Duodenal mucosa (tissue), 2 donors: Measurements from ENCODE around the gene CDH13.

Experiments used
- H3K27ac ChIP-seq: one replicate; pipeline ENCODE4 v1.7.0; 2013; ENCODE audit warnings: low read depth, low read length
- H3K27me3 ChIP-seq, 2 donors: one replicate each; pipeline ENCODE4 v1.7.0; 2013; ENCODE audit warnings: low read length in 2 of 2, control low read depth in 1 of 2; ENCODE audit not compliant: insufficient read depth in 2 of 2, control insufficient read depth in 1 of 2
- H3K36me3 ChIP-seq, 2 donors: one replicate each; pipeline ENCODE4 v1.7.0; 2013; ENCODE audit warnings: low read length in 2 of 2, control low read depth in 1 of 2; ENCODE audit not compliant: insufficient read depth in 2 of 2, control insufficient read depth in 1 of 2
- H3K4me1 ChIP-seq, 2 donors: one replicate each; pipeline ENCODE4 v1.7.0; 2013; ENCODE audit warnings: low read length in 2 of 2, control low read depth in 1 of 2; ENCODE audit not compliant: insufficient read depth in 2 of 2, control insufficient read depth in 1 of 2
- H3K4me3 ChIP-seq, 2 donors: one replicate each; pipeline ENCODE4 v1.7.0; 2013; ENCODE audit warnings: low read length in 2 of 2, low read depth in 1 of 2
- H3K9ac ChIP-seq, 2 donors: one replicate each; pipeline ENCODE4 v1.7.0; 2013; ENCODE audit warnings: low read length in 2 of 2, low read depth in 1 of 2
- H3K9me3 ChIP-seq, 2 donors: one replicate each; pipeline ENCODE4 v1.7.0; 2013; ENCODE audit warnings: low read length in 2 of 2, control low read depth in 1 of 2; ENCODE audit not compliant: control insufficient read depth in 1 of 2

CDH13 gene

DNA sequence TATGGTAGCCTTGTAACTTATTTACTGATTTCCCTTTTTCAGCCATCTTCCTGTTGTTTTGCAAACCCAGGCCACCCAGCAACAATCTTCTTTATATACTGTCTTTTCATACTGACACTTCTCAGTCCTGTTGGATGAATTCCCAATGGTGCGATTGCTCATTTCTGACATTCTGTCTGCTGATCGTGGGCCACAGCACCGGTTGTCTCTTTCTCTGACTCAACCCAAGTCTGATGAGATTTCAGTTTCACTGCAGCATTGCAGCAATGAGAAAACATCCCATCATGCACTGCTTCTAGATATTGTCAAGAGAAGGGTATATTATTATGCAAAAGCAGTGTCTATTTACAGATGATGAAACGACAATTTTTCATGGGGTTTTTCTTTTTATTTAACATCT, 831.8 kb downstream of the CDH13 start:
- Histone ChIP-seq H3K9ac (no peak overlapping the region), H3K4me3 (no peak overlapping the region), H3K9me3 (no peaks in the 10 kb centered on the region), H3K27me3 (no peaks in the 10 kb centered on the region), H3K27ac (no peak overlapping the region), H3K4me1 (no peaks in the 10 kb centered on the region), H3K36me3 (no peaks in the 10 kb centered on the region)

DNA sequence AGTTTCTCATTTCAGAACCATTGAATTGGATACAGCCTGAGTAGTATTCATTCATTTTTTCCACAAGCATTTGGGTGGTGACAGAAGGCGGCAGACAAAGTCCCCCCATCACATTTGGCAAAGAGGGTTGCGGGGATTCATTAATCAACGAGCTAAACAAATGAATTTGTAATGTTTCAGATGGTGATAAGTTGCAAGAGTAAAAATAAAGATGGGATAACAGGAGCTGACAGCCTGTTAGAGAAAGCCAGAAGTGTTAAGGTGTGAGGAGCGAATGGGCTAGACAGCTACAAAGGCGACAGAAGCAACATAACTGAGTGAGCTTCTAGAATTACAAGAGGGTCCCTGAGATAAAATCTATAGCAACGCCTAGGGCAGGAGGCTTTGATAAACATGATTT, 838.2 kb downstream of the CDH13 start:
- H3K4me1 ChIP-seq, result no peaks in the 10 kb centered on the region
- H3K27me3 ChIP-seq, result no peaks in the 10 kb centered on the region
- no peak overlapping the region for H3K4me3 ChIP-seq
- H3K9ac ChIP-seq, result no peak overlapping the region
- H3K36me3 ChIP-seq, result no peaks in the 10 kb centered on the region
- no peak overlapping the region for H3K27ac ChIP-seq
- no peaks in the 10 kb centered on the region for H3K9me3 ChIP-seq

GRCh38 chr16:83470416-83470815, 843.6 kb downstream of the CDH13 start:
- Histone ChIP-seq H3K36me3 (no peaks in the 10 kb centered on the region), H3K4me3 (no peak overlapping the region), H3K9ac (no peak overlapping the region), H3K27ac (no peak overlapping the region), H3K4me1 (no peaks in the 10 kb centered on the region), H3K9me3 (no peaks in the 10 kb centered on the region), H3K27me3 (no peaks in the 10 kb centered on the region)

- Histone ChIP-seq H3K4me1 (no peaks in the 10 kb centered on the region), H3K4me3 (no peak overlapping the region), H3K9ac (no peak overlapping the region), H3K9me3 (no peaks in the 10 kb centered on the region), H3K27me3 (no peaks in the 10 kb centered on the region), H3K36me3 (no peaks in the 10 kb centered on the region), H3K27ac (no peak overlapping the region)
Measured at GRCh38 chr16:83472776-83473501, 846.2 kb downstream of the CDH13 start.

- no peaks in the 10 kb centered on the region for H3K27me3 ChIP-seq
- H3K9ac ChIP-seq, result no peak overlapping the region
- no peaks in the 10 kb centered on the region for H3K9me3 ChIP-seq
- H3K27ac ChIP-seq, result no peak overlapping the region
- H3K4me1 ChIP-seq, result no peaks in the 10 kb centered on the region
- no peak overlapping the region for H3K4me3 ChIP-seq
- no peaks in the 10 kb centered on the region for H3K36me3 ChIP-seq
Measured at GRCh38 chr16:83473926-83474650, 847.3 kb downstream of the CDH13 start.

DNA sequence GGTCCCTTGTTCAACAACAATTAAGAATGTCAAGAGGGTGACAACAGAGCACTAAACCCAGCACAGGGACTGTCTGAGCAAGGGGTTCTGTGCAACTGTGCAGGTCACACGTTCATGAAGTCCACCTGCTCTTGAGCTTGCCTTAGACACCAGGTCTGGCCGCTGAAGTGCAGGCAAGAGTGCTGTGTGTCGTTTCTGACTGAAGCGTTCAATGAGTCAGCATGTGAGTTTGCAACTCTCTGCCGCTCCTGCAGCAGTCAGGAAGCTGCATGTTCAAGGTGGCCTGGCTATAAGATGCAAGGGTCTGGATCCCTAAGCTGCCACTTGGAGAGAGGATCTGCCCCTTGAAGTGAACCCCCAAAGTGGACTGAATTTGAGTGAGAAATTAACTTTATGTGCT, 848.3 kb downstream of the CDH13 start:
- Histone ChIP-seq H3K9me3 (no peaks in the 10 kb centered on the region), H3K9ac (no peak overlapping the region), H3K27me3 (no peaks in the 10 kb centered on the region), H3K4me1 (no peaks in the 10 kb centered on the region), H3K36me3 (no peaks in the 10 kb centered on the region), H3K4me3 (no peak overlapping the region), H3K27ac (no peak overlapping the region)

- no peaks in the 10 kb centered on the region for H3K27me3 ChIP-seq
- no peaks in the 10 kb centered on the region for H3K36me3 ChIP-seq
- no peaks in the 10 kb centered on the region for H3K4me1 ChIP-seq
- H3K4me3 ChIP-seq, result no peak overlapping the region
- H3K9me3 ChIP-seq, result no peaks in the 10 kb centered on the region
- no peak overlapping the region for H3K9ac ChIP-seq
- no peak overlapping the region for H3K27ac ChIP-seq
Measured at GRCh38 chr16:83481589-83481988, 854.8 kb downstream of the CDH13 start.

DNA sequence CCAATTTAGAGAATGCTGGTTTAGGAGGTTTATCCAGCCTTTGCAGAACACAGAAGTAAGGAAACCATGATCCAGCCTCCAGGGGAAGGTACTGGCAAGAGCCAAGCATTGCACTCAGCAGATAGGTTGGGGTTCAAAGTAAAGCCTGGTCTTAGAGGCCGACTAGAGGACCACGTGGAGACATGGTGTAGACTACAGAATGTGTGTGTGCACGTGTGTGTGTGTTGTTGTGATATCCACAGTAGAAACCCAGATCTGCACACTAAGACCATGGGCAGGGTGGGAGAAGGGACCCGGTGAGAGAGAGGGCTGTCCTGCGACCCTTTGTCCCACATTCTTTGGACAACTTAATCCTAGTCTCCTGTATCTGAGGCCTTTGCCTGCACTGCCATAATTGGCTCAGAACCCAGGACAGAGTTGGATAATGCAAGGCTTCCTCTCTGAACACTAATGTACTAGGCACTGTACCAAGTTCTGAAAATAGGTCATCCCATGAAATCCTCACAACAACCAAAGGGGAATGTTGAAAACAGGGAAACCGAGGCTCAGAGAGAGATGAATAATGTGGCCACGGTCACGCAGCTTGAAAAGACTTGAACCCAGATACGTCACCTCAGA, 855.9 kb downstream of the CDH13 start:
- Histone ChIP-seq H3K27ac (no peak overlapping the region), H3K9ac (no peak overlapping the region), H3K4me3 (no peak overlapping the region), H3K4me1 (no peaks in the 10 kb centered on the region), H3K27me3 (no peaks in the 10 kb centered on the region), H3K9me3 (no peaks in the 10 kb centered on the region), H3K36me3 (no peaks in the 10 kb centered on the region)

- Histone ChIP-seq H3K36me3 (no peaks in the 10 kb centered on the region), H3K4me3 (no peak overlapping the region), H3K27ac (no peak overlapping the region), H3K9me3 (no peaks in the 10 kb centered on the region), H3K9ac (no peak overlapping the region), H3K27me3 (no peaks in the 10 kb centered on the region), H3K4me1 (no peaks in the 10 kb centered on the region)
Measured at GRCh38 chr16:83490073-83490472, 863.3 kb downstream of the CDH13 start.

GRCh38 chr16:83494459-83494858, 867.7 kb downstream of the CDH13 start:
- no peak overlapping the region for H3K9ac ChIP-seq
- no peaks in the 10 kb centered on the region for H3K9me3 ChIP-seq
- no peak overlapping the region for H3K27ac ChIP-seq
- H3K27me3 ChIP-seq, result no peaks in the 10 kb centered on the region
- H3K36me3 ChIP-seq, result no peaks in the 10 kb centered on the region
- H3K4me3 ChIP-seq, result no peak overlapping the region
- H3K4me1 ChIP-seq, result no peaks in the 10 kb centered on the region
